Activated T-cell treated with anti-CD3 and anti-CD28 coated beads, Interleukin-2, amount 50 U/mL, for 4 hours (primary cell): Measurements from ENCODE around the gene NR3C2. TPM values are rescaled to one million over a fixed set of nuclear protein-coding genes. Genes with fewer than 3 reads are reported as not detected.

Source experiments
- ATAC-seq, 2 donors: fragments of 200-7000 bp; cut with Tn5 transposase; one replicate each; pipeline ENCODE4 v1.10.0; 2021
- DNase-seq: peaks from one replicate; pipeline ENCODE4 v3.0.0-alpha.2; 2020
- H3K27me3 Mint-ChIP-seq: one replicate; pipeline ENCODE4 v1.8.0; 2021; ENCODE audit warnings: low read depth, mixed read lengths
- H3K36me3 Mint-ChIP-seq: one replicate; pipeline ENCODE4 v1.8.0; 2022; ENCODE audit warnings: mixed read lengths; ENCODE audit not compliant: insufficient read depth
- H3K4me1 Mint-ChIP-seq: one replicate; pipeline ENCODE4 v1.8.0; 2021; ENCODE audit warnings: low read depth, mixed read lengths
- H3K4me3 Mint-ChIP-seq: one replicate; pipeline ENCODE4 v1.8.0; 2021; ENCODE audit warnings: mild to moderate bottlenecking, moderate library complexity, mixed read lengths
- H3K9me3 Mint-ChIP-seq: one replicate; pipeline ENCODE4 v1.8.0; 2021; ENCODE audit warnings: mixed read lengths
- total RNA-seq, 3 donors: library from RNA; stranded (reverse); gene quantifications; one replicate each; pipeline ENCODE4 v1.2.1, GENCODE V29; 2021

The NR3C2 gene
- total RNA-seq, 3 donors from 2014 or later, result 1.3 to 2.0 (median 1.7) TPM

- Mint-ChIP-seq H3K4me3 (no peak overlapping the region), H3K36me3 (peaks cover 68% of the 10 kb centered on the region), H3K9me3 (peaks cover 30% of the 10 kb centered on the region), H3K4me1 (no peaks in the 10 kb centered on the region), H3K27me3 (no peaks in the 10 kb centered on the region)
- ATAC-seq (no peak), DNase-seq (no peak)
Observed at GRCh38 chr4:148077581-148077980, 364.6 kb downstream of the NR3C2 start.

- Mint-ChIP-seq H3K4me1 (no peaks in the 10 kb centered on the region), H3K4me3 (no peak overlapping the region), H3K27me3 (no peaks in the 10 kb centered on the region), H3K9me3 (peaks cover 30% of the 10 kb centered on the region), H3K36me3 (peaks cover 71% of the 10 kb centered on the region)
- ATAC-seq (no peak), DNase-seq (no peak)
Observed at GRCh38 chr4:148076964-148077363, 365.2 kb downstream of the NR3C2 start.

- no peaks in the 10 kb centered on the region for H3K4me1 Mint-ChIP-seq
- H3K9me3 Mint-ChIP-seq, result peaks cover 30% of the 10 kb centered on the region
- H3K27me3 Mint-ChIP-seq, result no peaks in the 10 kb centered on the region
- ATAC-seq (no peak), DNase-seq (no peak)
- H3K4me3 Mint-ChIP-seq, result no peak overlapping the region
- peaks cover 65% of the 10 kb centered on the region for H3K36me3 Mint-ChIP-seq
Observed at GRCh38 chr4:148075438-148075837, 366.8 kb downstream of the NR3C2 start.

- Mint-ChIP-seq H3K4me3 (no peak overlapping the region), H3K4me1 (no peaks in the 10 kb centered on the region), H3K27me3 (no peaks in the 10 kb centered on the region), H3K36me3 (peaks cover 64% of the 10 kb centered on the region), H3K9me3 (peaks cover 30% of the 10 kb centered on the region)
- DNase-seq, result no peak
- no peak for ATAC-seq
Observed at GRCh38 chr4:148074462-148074861, 367.8 kb downstream of the NR3C2 start.

GRCh38 chr4:148073349-148073748 is 368.9 kb downstream of the NR3C2 start:
- H3K9me3 Mint-ChIP-seq, result peaks cover 30% of the 10 kb centered on the region
- peaks cover 60% of the 10 kb centered on the region for H3K36me3 Mint-ChIP-seq
- ATAC-seq (no peak), DNase-seq (no peak)
- H3K4me3 Mint-ChIP-seq, result no peak overlapping the region
- H3K27me3 Mint-ChIP-seq, result no peaks in the 10 kb centered on the region
- H3K4me1 Mint-ChIP-seq, result no peaks in the 10 kb centered on the region

- no peaks in the 10 kb centered on the region for H3K4me1 Mint-ChIP-seq
- H3K36me3 Mint-ChIP-seq, result peaks cover 55% of the 10 kb centered on the region
- ATAC-seq, result no peak
- peaks cover 25% of the 10 kb centered on the region for H3K9me3 Mint-ChIP-seq
- no peak for DNase-seq
- H3K27me3 Mint-ChIP-seq, result no peaks in the 10 kb centered on the region
- H3K4me3 Mint-ChIP-seq, result no peak overlapping the region
Observed at GRCh38 chr4:148072789-148073188, 369.4 kb downstream of the NR3C2 start.

- H3K4me3 Mint-ChIP-seq, result no peak overlapping the region
- H3K36me3 Mint-ChIP-seq, result peaks cover 42% of the 10 kb centered on the region
- DNase-seq (no peak), ATAC-seq (no peak)
- peaks cover 21% of the 10 kb centered on the region for H3K9me3 Mint-ChIP-seq
- no peaks in the 10 kb centered on the region for H3K4me1 Mint-ChIP-seq
- H3K27me3 Mint-ChIP-seq, result no peaks in the 10 kb centered on the region
Observed at GRCh38 chr4:148071009-148071408, 371.2 kb downstream of the NR3C2 start.

GRCh38 chr4:148069895-148070178 is 372.4 kb downstream of the NR3C2 start:
- DNase-seq (no peak), ATAC-seq (no peak)
- H3K27me3 Mint-ChIP-seq, result no peaks in the 10 kb centered on the region
- H3K4me3 Mint-ChIP-seq, result no peak overlapping the region
- H3K4me1 Mint-ChIP-seq, result no peaks in the 10 kb centered on the region
- H3K9me3 Mint-ChIP-seq, result peaks cover 9% of the 10 kb centered on the region
- peaks cover 42% of the 10 kb centered on the region for H3K36me3 Mint-ChIP-seq

GRCh38 chr4:148069086-148069894 is 372.9 kb downstream of the NR3C2 start:
- Mint-ChIP-seq H3K4me3 (no peak overlapping the region), H3K4me1 (no peaks in the 10 kb centered on the region), H3K9me3 (peaks cover 6% of the 10 kb centered on the region), H3K27me3 (no peaks in the 10 kb centered on the region), H3K36me3 (peaks cover 39% of the 10 kb centered on the region)
- ATAC-seq (no peak), DNase-seq (no peak)

- no peak for ATAC-seq
- Mint-ChIP-seq H3K4me1 (no peaks in the 10 kb centered on the region), H3K27me3 (no peaks in the 10 kb centered on the region), H3K36me3 (peaks cover 34% of the 10 kb centered on the region), H3K4me3 (no peak overlapping the region), H3K9me3 (no peaks in the 10 kb centered on the region)
- no peak for DNase-seq
Observed at GRCh38 chr4:148068065-148068911, 373.9 kb downstream of the NR3C2 start.

- no peak for DNase-seq
- peaks cover 25% of the 10 kb centered on the region for H3K36me3 Mint-ChIP-seq
- H3K27me3 Mint-ChIP-seq, result no peaks in the 10 kb centered on the region
- no peak overlapping the region for H3K4me3 Mint-ChIP-seq
- H3K9me3 Mint-ChIP-seq, result no peaks in the 10 kb centered on the region
- no peaks in the 10 kb centered on the region for H3K4me1 Mint-ChIP-seq
- ATAC-seq, result no peak
Observed at GRCh38 chr4:148067301-148067916, 374.8 kb downstream of the NR3C2 start.

GRCh38 chr4:148065075-148065474 is 377.1 kb downstream of the NR3C2 start:
- H3K36me3 Mint-ChIP-seq, result peaks cover 16% of the 10 kb centered on the region
- H3K9me3 Mint-ChIP-seq, result no peaks in the 10 kb centered on the region
- H3K4me3 Mint-ChIP-seq, result no peak overlapping the region
- peaks cover 22% of the 10 kb centered on the region for H3K4me1 Mint-ChIP-seq
- no peaks in the 10 kb centered on the region for H3K27me3 Mint-ChIP-seq
- no peak for ATAC-seq
- no peak for DNase-seq

- Mint-ChIP-seq H3K36me3 (peaks cover 14% of the 10 kb centered on the region), H3K4me3 (no peak overlapping the region), H3K4me1 (peaks cover 26% of the 10 kb centered on the region), H3K27me3 (no peaks in the 10 kb centered on the region), H3K9me3 (peaks cover 4% of the 10 kb centered on the region)
- no peak for DNase-seq
- no peak for ATAC-seq
Observed at GRCh38 chr4:148064451-148064850, 377.8 kb downstream of the NR3C2 start.

- peaks cover 41% of the 10 kb centered on the region for H3K4me1 Mint-ChIP-seq
- H3K4me3 Mint-ChIP-seq, result no peak overlapping the region
- DNase-seq, result no peak
- ATAC-seq, result no peak
- peaks cover 17% of the 10 kb centered on the region for H3K36me3 Mint-ChIP-seq
- no peaks in the 10 kb centered on the region for H3K27me3 Mint-ChIP-seq
- H3K9me3 Mint-ChIP-seq, result peaks cover 7% of the 10 kb centered on the region
Observed at GRCh38 chr4:148062301-148062950, 379.8 kb downstream of the NR3C2 start.
